ENCODE results near the gene COX6B2. TPM values are rescaled to one million over a fixed set of nuclear protein-coding genes. Genes with fewer than 3 reads are reported as not detected.
A peak's percentile ranks its signal among the peaks of the same experiment; 100 is the strongest.

Gene COX6B2
- total RNA-seq, 2 experiments from 2014 or later = 0.28 TPM; not detected in 1

DNA sequence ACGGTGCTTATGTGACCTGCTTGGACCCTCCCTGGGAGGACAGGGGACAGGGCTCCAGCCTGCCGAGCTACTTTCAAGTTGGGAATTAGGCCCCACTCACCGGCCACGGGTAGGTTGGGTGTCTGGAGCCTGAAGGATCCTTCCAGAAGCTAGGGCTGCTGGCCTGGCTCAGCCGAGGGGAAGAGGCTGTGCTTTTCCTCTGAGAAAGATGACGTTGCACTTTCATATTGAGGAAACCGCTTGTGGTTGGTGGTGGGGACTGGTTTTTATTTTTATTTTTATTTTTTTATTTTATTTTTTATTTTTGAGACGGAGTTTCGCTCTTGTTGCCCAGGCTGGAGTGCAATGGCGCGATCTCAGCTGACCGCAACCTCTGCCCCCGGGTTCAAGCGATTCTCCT, 29.3 kb downstream of the COX6B2 start, which contains the start of gene TMEM150B:
Gene TMEM150B, minus strand, starts transcription at position 170 of the 400 bp plus-strand sequence. CDS start 4,305 bp downstream, outside the sequence.
- intact Hi-C loops (cut with DNase I, micrococcal nuclease) = no loop called here
- Histone ChIP-seq H3K36me3 (ENCODE audit: insufficient read depth, low read length) (no peaks in the 10 kb centered on the region), H3K4me3 (ENCODE audit: low read length) (peak within 1 kb of the TSS; percentile 19), H3K9me3 (ENCODE audit: control insufficient read depth in 1 of 2, insufficient read depth in 1 of 2, low read length in 2 of 2) (peaks cover 0 to 4% of the 10 kb centered on the region in 2 experiments), H3K27me3 (ENCODE audit: control insufficient read depth in 1 of 2, insufficient read depth in 2 of 2, low read length in 2 of 2) (no peaks in the 10 kb centered on the region), H3K27ac (ENCODE audit: low read depth in 1 of 2, low read length in 2 of 2) (no peak within 1 kb of the TSS), H3K4me1 (ENCODE audit: insufficient read depth, low read length) (no peaks in the 10 kb centered on the region)
- DNase-seq = no peak
- H3K4me1 Mint-ChIP-seq (ENCODE audit: low read depth) = no peaks in the 10 kb centered on the region
- H3K4me3 Mint-ChIP-seq = no peak within 1 kb of the TSS
- H3K9me3 Mint-ChIP-seq = no peaks in the 10 kb centered on the region
- H3K27me3 Mint-ChIP-seq = peaks cover 18% of the 10 kb centered on the region
- CTCF ChIA-PET = no interaction called here
- no peaks in the 10 kb centered on the region for H3K36me3 Mint-ChIP-seq (ENCODE audit: low read depth)
- no peak within 1 kb of the TSS for H3K27ac Mint-ChIP-seq
- ATAC-seq (ENCODE audit: poor library complexity) = no peak
- POLR2A ChIA-PET = no interaction called here
- no peak for TF ChIP-seq CTCF (IDR thresholded peaks at IDR 0.05)

DNA sequence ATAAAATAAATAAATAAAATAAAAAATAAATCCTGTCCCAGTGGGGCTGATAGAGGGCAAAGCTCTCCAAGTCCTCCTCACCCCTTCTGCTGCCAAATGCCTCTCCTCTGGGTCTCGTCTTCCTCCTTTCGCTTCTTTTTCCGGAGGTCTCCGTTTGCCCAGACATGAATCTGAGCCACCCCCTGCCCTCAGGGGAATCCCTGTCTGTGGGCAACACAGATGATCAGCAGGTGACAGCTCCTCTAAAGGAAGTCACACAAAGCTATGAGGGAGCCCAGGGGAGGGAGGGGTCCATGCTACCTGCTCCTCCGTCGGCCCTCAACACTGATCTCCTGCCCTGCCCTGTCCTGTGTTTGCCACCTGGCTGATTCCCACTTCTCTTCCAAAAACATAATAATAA, 29.9 kb downstream of the COX6B2 start:
- no peaks in the 10 kb centered on the region for H3K4me1 ChIP-seq (ENCODE audit: insufficient read depth, low read length)
- peaks cover 22% of the 10 kb centered on the region for H3K27me3 Mint-ChIP-seq
- no peak for TF ChIP-seq CTCF (IDR thresholded peaks at IDR 0.05)
- no peaks in the 10 kb centered on the region for H3K27me3 ChIP-seq (ENCODE audit: control insufficient read depth in 1 of 2, insufficient read depth in 2 of 2, low read length in 2 of 2)
- no peak for DNase-seq
- H3K4me1 Mint-ChIP-seq (ENCODE audit: low read depth) = no peaks in the 10 kb centered on the region
- H3K36me3 Mint-ChIP-seq (ENCODE audit: low read depth) = no peaks in the 10 kb centered on the region
- H3K36me3 ChIP-seq (ENCODE audit: insufficient read depth, low read length) = no peaks in the 10 kb centered on the region
- H3K4me3 ChIP-seq (ENCODE audit: low read length) = peak overlapping the region; percentile 19
- H3K27ac Mint-ChIP-seq = no peak overlapping the region
- H3K9me3 Mint-ChIP-seq = no peaks in the 10 kb centered on the region
- peaks cover 0 to 4% of the 10 kb centered on the region in 2 experiments for H3K9me3 ChIP-seq (ENCODE audit: control insufficient read depth in 1 of 2, insufficient read depth in 1 of 2, low read length in 2 of 2)
- no peak for ATAC-seq (ENCODE audit: poor library complexity)
- no peak overlapping the region for H3K4me3 Mint-ChIP-seq
- CTCF ChIA-PET = no interaction called here
- POLR2A ChIA-PET = no interaction called here
- no peak overlapping the region for H3K27ac ChIP-seq (ENCODE audit: low read depth in 1 of 2, low read length in 2 of 2)
- intact Hi-C loops (cut with DNase I, micrococcal nuclease) = no loop called here

- Mint-ChIP-seq H3K4me3 (no peak overlapping the region), H3K4me1 (ENCODE audit: low read depth) (no peaks in the 10 kb centered on the region), H3K9me3 (no peaks in the 10 kb centered on the region), H3K36me3 (ENCODE audit: low read depth) (no peaks in the 10 kb centered on the region), H3K27me3 (peaks cover 13% of the 10 kb centered on the region), H3K27ac (no peak overlapping the region)
- no peak for ATAC-seq (ENCODE audit: poor library complexity)
- no peak for DNase-seq
- no peaks in the 10 kb centered on the region for H3K36me3 ChIP-seq (ENCODE audit: insufficient read depth, low read length)
- intact Hi-C loops (cut with DNase I, micrococcal nuclease) = no loop called here
- H3K4me3 ChIP-seq (ENCODE audit: low read length) = no peak overlapping the region
- ChIA-PET CTCF (interaction anchor here (1.6 kb wide), 1 partner anchor 20 kb away, joined by 6 read pairs; no protein-coding TSS in a partner anchor), POLR2A (interaction anchor here (1.0 kb wide), 1 partner anchor 16 kb away, joined by 3 read pairs; no protein-coding TSS in a partner anchor)
- no peak for TF ChIP-seq CTCF (IDR thresholded peaks at IDR 0.05)
- no peak overlapping the region for H3K27ac ChIP-seq (ENCODE audit: low read depth in 1 of 2, low read length in 2 of 2)
- H3K9me3 ChIP-seq (ENCODE audit: control insufficient read depth in 1 of 2, insufficient read depth in 1 of 2, low read length in 2 of 2) = peaks cover 0 to 4% of the 10 kb centered on the region in 2 experiments
- no peaks in the 10 kb centered on the region for H3K4me1 ChIP-seq (ENCODE audit: insufficient read depth, low read length)
- no peaks in the 10 kb centered on the region for H3K27me3 ChIP-seq (ENCODE audit: control insufficient read depth in 1 of 2, insufficient read depth in 2 of 2, low read length in 2 of 2)
Observed at GRCh38 chr19:55322204-55322885, 32.2 kb downstream of the COX6B2 start.

Measured in CD4-positive, alpha-beta T cell (primary cell).